Activated gamma-delta T cell treated with Interleukin-2 at 50 U/mL for 16 hours (primary cell): ENCODE data around the gene BRSK1.

ENCODE experiments used
- DNase-seq: peaks from one replicate; pipeline ENCODE4 v3.0.0-alpha.2; 2020

Gene BRSK1

DNA sequence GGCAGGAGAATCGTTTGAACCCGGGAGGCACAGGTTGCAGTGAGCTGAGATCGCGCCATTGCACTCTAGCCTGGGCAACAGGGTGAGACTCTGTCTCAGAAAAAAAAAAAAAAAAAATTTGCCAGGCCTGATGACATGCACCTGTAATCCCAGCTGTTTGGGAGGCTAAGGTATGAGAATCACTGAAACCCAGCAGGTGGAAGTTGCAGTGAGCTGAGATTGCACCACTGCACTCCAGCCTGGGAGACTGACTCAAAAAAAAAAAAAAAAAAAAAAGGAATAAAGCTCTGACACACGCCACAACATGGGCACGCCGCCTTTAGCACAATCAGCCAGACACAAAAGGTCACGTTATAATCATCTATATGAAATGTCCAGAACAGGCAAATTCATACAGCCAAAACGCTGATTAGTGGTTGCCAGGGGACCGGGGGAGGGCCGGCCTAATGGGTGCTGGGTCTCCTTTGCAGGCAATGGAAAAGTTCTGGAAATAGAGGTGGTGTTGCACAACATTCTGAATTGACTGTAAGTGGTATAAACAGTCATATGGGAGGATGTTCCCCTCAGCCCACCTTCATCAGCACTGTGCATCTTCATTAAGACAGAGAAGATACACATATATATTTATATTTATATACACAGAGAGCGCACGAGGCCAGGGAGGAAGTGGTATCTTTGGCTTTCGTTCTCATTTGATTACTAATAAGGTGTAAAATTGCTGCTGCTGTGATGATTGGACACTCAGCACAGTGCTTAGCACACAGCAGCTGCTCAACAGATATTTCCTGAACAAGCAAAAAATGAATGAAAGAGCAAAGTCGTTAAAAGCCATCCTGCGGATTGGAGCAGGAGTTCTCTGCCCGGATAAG lies 7.7 kb upstream of the BRSK1 start:
- DNase-seq, result no peak

DNA sequence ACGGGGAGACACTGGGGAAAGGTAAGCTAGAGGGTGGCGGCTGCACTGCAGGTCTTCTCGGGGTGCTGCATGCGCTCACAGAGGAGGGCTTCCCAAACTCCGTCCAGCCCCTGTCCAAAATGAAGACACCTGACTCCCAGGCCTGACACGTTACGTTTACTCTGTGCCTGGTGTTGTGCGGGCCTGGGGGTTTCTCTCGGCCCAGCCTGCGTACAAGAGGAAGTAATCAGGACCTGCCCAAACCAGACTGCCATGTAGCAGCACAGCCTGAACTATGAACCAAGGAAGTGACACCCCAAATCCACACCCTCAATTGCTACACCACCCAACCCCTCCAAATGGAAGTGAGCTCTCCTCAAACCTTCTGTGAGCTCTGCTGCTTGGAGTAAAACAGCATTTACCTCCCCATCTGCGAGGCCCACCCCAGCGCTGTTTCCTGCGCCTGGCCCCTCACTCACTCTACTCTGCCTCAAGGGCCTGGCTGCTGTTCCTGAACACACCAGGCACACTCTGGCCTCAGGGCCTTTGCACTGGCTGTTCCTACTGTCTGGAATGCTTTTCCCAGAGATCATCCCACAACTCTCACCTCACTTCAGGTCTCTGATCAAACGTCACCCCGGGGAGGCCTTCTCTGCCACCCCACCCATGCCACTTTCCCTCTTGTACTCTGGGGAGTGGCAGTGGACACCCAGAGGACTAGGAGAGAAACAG lies 6.9 kb upstream of the BRSK1 start:
- DNase-seq, result no peak

DNA sequence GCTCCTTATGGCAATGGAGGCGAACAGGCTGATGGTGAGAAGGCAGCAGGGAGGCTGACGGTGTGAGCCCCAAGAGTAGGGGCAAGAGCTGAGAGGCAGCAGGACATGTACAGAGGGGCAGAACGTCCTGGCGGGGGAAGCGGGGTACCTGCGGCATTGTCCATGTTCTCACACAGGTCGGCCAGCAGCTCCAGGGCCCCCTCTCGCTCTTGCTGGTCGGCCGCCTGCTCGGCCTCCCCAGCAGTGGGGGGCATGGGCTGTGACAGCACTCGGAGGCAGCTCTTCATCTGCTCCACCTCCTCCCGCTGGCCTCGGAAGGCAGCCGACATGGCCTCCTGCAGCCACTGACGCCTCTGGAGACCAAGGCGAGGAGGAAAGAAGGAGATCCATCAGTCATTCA lies 6.3 kb upstream of the BRSK1 start:
- no peak for DNase-seq

- no peak for DNase-seq
These were observed 5.2 kb upstream of the BRSK1 start for GRCh38 chr19:55278391-55279135.

GRCh38 chr19:55279340-55279739 lies 4.5 kb upstream of the BRSK1 start:
- no peak for DNase-seq

DNA sequence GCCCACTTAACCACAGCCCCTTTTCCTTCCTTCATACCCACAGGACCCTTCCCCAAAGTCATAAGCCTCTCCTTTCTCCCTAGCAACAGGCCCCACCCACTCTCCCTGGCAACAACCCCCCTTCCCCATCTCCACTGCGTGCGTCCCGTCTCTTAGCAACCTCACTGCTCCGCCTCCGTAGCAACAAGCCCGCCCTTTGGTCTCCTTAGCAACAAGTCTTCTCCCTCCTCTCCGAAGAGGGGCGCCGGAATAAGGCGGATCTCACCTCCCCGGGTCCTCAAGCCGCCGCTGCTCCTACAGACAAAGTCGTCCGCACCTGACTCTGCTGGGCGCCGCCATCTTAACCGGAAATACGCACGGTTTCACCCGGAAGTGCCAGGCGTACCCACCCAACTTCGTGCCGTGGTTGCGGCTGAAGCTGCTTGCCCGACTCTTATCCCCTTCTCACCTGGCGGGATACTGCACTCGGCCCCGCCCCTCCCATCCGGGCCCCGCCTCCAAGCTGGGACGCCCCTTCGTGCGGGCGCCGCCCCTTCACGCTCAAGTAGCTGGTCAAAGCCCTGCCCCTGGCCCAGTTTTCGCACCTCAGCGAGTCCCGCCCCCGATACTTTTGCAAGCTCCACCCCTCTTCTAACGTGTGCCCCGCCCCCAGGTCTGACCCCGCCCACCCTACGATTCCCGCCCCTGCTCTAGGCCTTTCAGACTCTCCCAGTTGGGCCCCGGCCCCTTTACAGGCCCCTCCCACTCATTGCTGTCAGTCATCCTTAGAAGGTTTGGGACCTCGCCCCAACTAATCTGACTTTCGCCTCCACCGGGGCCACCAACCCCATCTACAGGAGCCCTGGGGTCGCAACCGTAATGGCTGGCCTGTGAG lies 3.8 kb upstream of the BRSK1 start, which contains the start of gene HSPBP1:
TSS of gene HSPBP1 (minus strand) at position 341 of the 874 bp plus-strand sequence. CDS start 502 bp downstream, outside the sequence.
- DNase-seq, result peak; percentile 92

DNA sequence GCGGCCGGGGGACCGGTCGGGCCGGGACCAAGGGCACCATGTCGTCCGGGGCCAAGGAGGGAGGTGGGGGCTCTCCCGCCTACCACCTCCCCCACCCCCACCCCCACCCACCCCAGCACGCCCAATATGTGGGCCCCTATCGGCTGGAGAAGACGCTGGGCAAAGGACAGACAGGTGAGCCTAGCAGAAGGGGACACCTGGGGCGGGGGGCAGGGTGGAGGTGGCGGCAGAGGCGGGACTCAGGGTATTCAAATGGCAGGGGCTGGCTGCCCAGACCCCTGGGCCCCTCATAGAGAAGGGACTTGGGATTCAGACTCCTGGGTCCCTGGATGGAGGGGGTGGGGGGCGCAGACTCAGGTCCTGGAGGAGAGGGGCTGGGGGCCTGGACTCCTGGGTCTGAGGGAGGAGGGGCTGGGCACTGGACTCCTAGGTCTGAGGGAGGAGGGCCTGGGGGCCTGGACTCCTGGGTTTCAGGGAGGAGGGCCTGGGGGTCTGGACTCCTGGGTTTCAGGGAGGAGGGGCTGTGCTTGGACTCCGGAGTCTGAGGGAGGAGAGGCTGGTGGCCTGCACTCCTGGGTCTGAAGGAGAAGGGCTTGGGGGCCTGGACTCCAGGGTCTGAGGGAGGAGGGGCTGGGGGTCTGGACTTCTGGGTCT lies 735 bp downstream of the BRSK1 start:
- DNase-seq, result no peak

DNA sequence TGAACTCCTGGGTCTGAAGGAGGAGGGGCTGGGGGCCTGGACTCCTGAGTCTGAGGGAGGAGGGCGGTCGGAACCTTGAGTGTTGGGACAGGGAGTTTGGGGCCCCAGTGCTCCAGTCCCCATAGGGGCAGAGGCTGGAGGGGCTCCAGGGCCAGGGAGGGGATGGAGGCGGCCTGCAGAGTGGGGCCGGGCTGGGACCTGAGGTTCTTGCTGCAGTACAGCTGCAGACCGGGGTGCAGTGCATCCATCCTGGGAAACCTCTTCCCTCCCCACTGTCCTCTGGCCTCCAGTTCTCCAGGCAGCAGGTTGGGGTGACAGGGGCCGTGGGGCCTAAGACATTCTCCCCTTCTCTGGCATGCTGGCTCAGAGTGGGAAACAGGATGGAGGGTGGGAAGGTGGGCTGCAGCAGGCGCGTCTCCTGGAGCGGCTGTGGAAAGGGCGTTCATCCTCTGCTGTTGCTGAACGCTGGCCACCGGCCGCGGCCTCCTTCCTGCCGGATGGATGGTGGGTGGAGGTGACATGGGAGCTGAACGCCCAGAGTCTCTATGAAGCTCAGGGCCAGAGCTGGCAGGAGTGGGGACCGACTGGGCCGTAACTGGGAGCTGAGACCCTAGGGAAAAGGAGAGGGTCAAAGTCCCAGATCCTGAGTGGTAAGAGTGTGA lies 1.6 kb downstream of the BRSK1 start:
- DNase-seq, result no peak

DNA sequence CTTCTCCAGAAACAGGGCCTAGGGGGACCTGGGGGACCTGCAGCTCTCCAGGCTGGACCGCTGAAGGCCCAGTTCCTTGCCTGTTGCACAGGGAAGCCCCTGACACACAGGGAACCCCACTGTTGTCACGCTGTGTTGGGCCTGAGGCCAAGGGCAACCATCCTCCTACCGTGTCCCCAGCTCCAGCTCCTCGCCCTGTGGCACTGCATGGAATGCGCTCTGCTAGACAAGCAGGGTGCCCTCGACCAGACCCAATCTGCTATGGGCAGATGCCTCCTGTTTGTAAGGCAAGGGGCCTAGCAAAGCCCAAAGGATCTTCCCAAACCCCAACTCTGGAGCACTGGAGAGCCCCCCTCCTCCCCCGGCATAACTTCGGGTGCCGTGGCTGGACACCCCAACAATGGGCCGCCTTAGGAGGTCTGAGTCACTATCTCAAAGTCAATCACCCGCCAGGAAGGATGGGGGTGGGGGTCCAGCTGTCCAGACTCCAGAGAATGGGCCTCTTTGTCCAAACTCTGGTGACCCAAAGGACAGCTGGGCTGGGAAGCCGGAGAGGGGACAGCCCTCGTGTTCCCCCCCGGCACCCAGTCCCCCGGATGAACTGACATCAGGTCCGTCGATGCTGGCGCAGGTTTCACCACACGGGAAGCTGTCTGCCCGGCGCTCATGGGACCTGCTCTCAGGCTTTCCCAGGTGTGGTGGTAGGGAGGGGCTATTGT lies 3.7 kb downstream of the BRSK1 start:
- DNase-seq, result no peak

DNA sequence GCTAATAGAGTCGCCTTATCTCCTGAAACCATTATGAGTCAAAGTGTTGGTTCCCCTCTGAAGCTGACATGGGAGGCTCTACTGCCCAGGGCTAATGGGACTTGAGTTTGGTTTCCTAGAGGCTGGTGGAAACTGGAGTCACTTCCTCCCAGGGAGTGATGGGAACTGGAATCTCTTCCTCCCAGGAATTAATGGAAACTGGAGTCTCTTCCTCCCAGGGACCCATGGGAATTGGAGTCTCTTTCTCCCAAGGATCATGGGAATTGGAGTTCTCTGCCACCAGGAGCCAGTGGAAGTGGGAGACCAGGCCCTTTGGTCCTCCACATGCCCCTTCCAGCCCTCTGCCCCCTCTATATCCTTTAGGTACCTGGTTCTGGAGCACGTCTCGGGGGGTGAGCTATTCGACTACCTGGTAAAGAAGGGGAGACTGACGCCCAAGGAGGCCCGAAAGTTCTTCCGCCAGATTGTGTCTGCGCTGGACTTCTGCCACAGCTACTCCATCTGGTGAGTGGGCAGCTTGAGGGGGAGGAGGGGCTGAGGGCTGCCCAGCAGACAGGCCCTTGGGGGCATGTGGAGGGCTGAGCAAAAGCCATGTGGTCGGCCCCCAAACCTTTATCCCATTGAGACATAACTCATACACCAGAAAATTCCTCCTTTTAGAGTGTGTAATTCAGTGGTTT lies 5.5 kb downstream of the BRSK1 start:
- DNase-seq, result no peak

- DNase-seq, result no peak
These were observed 13.5 kb downstream of the BRSK1 start for GRCh38 chr19:55297267-55297666.

- no peak for DNase-seq
These were observed 16.2 kb downstream of the BRSK1 start for GRCh38 chr19:55299991-55300390.

DNA sequence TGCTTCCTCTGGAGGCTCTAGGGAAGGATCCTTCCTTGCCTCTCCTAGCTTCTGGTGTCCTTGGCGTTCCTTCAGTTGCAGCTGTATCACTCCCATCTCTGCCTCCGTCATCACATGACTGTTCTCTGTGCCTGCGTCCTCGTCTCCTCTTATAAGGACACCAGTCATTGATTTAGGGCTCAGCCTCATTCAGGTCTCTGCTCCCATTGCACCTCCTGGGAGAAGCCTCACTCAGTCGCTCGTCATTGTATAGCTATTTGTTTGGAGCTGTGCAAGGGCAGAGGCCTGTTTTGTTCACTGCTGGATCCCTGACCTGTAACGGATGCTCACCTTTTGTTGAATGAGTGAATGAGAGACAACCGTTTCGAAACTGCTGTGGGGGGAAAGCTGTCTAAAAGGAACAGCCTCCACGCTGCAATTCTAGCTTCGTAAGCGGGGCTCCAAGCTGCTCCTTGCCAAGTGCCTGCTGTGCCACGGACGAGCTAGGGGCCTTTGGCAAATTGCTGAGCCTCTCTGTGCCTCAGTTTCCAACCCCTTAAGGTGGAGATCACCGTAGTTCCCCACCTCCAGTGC lies 17.2 kb downstream of the BRSK1 start:
- no peak for DNase-seq

GRCh38 chr19:55301459-55302317 lies 17.9 kb downstream of the BRSK1 start:
- peak; percentile 96 for DNase-seq

DNA sequence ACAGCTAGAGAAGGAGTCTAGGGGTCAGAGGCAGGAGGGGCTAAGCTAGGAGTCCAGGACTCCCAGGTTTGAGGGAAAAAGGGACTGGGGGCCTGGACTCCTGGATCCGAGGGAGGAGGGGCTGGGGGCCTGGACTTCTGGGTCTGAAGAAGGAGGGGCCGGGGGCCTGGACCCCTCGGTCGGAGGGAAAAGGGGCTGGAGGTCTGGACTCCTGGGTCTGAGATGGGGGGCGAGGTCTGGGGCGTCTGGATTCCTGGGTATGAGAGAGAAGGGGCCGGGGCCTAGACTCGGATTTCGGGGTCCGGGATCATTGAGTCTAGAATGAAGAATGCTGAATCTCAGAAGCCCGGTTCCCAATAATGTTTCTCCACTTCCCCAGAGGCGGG lies 18.5 kb downstream of the BRSK1 start:
- no peak for DNase-seq

GRCh38 chr19:55303477-55303876 lies 19.7 kb downstream of the BRSK1 start:
- DNase-seq, result no peak

- DNase-seq, result no peak
These were observed 20.6 kb downstream of the BRSK1 start for GRCh38 chr19:55304279-55304978.

DNA sequence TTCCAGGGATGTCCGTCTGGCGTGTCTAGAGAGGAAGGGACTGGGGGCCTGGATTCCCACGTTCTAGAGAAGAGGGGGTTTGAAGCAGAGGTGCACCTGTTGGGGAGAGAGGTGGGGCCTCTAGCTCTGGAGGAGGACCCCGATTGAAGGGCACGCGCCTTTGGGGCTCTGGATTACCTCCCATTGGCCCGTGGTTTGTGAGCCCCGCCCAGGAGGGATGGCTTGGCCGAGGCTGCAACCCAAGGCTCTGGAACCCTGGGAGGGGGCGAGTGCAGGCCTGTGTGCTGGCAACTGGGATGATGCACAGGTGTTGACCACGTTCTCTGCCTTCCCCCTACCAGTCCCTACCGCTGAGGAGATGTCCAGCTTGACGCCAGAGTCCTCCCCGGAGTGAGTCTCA lies 21.2 kb downstream of the BRSK1 start:
- no peak for DNase-seq
